ENCODE data around the gene PLPPR2.

- no peak for TF ChIP-seq CTCF (conservative IDR thresholded peaks at IDR 0.05; ENCODE audit: low read length)
- no peak for TF ChIP-seq EZH2phosphoT487 (IDR thresholded peaks at IDR 0.05; ENCODE audit: borderline replicate concordance)
Observed at GRCh38 chr19:11380653-11381537, 25.7 kb downstream of the PLPPR2 start.

All from Loucy (cell line).